ENCODE measurements around the gene WDR91. TPM values are rescaled to one million over a fixed set of nuclear protein-coding genes. Genes with fewer than 3 reads are reported as not detected.

The WDR91 gene
- polyA plus RNA-seq, 2 of the 4 experiments (the other 2 are of a cell fraction), result 5.1 to 5.3 TPM

- no peak for DNase-seq (ENCODE audit: low read depth in 1 of 2, low spot score in 1 of 2)
- Histone ChIP-seq H3K27ac (peak overlapping the region; percentile 73 to 75), H3K9me3 (peaks cover 45% of the 10 kb centered on the region), H3K4me3 (no peak overlapping the region), H3K4me2 (peak overlapping the region; percentile 53), H3K4me1 (peaks cover 17% of the 10 kb centered on the region)
- no peak for ATAC-seq
- FAIRE-seq, result no peak
- TF ChIP-seq FOSB (CRISPR knock-in tag; IDR thresholded peaks at IDR 0.05) (no peak), CHD2 (IDR thresholded peaks at IDR 0.05; ENCODE audit: low read length, partially characterized antibody) (no peak)
- WGBS (ENCODE audit: missing lambda C conversion rate), result 93% methylated on average over 2 of the region's 2 CpGs
- CTCF ChIA-PET, result interaction anchor here (2.1 to 4.5 kb wide), 2 partner anchors 8 to 10 kb away, joined by 4 to 31 read pairs; partner anchors contain the start of gene CYREN
- POLR2A ChIA-PET, result no interaction called here
Measured at GRCh38 chr7:135159359-135160085, 51.8 kb downstream of the WDR91 start.

DNA sequence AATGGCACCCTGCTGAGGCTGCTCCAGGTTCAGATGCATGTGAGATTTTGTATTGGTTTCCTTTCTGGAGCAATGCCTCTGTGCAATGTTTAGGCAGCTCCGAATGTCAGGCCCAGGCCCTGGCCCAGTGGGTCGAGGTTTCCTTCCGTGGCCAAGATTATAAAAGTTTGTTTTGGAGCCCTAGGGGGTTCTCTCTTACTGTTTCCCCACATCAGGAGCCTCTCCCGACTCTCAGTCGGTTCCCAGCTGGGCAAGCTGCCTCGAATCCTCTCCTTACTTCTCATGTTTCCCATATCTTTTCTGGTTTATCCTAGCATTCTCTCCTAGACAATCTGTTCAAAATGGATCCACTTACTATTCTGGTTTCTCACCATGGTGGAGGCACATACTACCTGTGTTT, 52.5 kb downstream of the WDR91 start:
- Histone ChIP-seq H3K4me2 (no peak overlapping the region), H3K4me1 (peaks cover 17% of the 10 kb centered on the region), H3K27ac (no peak overlapping the region), H3K9me3 (peaks cover 45% of the 10 kb centered on the region), H3K4me3 (no peak overlapping the region)
- WGBS (ENCODE audit: missing lambda C conversion rate), result 87% methylated on average over 6 of the region's 6 CpGs
- DNase-seq (ENCODE audit: low read depth in 1 of 2, low spot score in 1 of 2) (no peak), FAIRE-seq (no peak), ATAC-seq (no peak)
- POLR2A ChIA-PET, result no interaction called here
- no peak for TF ChIP-seq ESRRA (IDR thresholded peaks at IDR 0.05; ENCODE audit: borderline replicate concordance, low read length)
- TF ChIP-seq SMC3 (IDR thresholded peaks at IDR 0.05), result no peak
- no peak for TF ChIP-seq HOXB13 (CRISPR knock-in tag; IDR thresholded peaks at IDR 0.05; ENCODE audit: low read depth)
- TF ChIP-seq, protein P1, sequence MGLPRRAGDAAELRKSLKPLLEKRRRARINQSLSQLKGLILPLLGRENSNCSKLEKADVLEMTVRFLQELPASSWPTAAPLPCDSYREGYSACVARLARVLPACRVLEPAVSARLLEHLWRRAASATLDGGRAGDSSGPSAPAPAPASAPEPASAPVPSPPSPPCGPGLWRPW (IDR thresholded peaks at IDR 0.05), result no peak
- no peak for TF ChIP-seq CHD4 (IDR thresholded peaks at IDR 0.05; ENCODE audit: borderline replicate concordance)
- TF ChIP-seq HEYL (CRISPR knock-in tag; IDR thresholded peaks at IDR 0.05), result no peak
- TF ChIP-seq RAD21 (conservative IDR thresholded peaks at IDR 0.05 in 1 of 2, IDR thresholded peaks at IDR 0.05 in 1 of 2), result no peak
- TF ChIP-seq EHMT2 (IDR thresholded peaks at IDR 0.05; ENCODE audit: low read depth), result no peak
- no peak for TF ChIP-seq JUN (IDR thresholded peaks at IDR 0.05)
- no peak for TF ChIP-seq HOXB5 (CRISPR knock-in tag; IDR thresholded peaks at IDR 0.05)
- TF ChIP-seq CHD2 (IDR thresholded peaks at IDR 0.05; ENCODE audit: low read length, partially characterized antibody), result no peak
- no peak for TF ChIP-seq RCOR1 (IDR thresholded peaks at IDR 0.05; ENCODE audit: low read depth, low read length)
- TF ChIP-seq, protein P2, sequence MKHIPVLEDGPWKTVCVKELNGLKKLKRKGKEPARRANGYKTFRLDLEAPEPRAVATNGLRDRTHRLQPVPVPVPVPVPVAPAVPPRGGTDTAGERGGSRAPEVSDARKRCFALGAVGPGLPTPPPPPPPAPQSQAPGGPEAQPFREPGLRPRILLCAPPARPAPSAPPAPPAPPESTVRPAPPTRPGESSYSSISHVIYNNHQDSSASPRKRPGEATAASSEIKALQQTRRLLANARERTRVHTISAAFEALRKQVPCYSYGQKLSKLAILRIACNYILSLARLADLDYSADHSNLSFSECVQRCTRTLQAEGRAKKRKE (CRISPR knock-in tag; IDR thresholded peaks at IDR 0.05; ENCODE audit: low read depth), result no peak
- CTCF ChIA-PET, result interaction anchor here (4.5 kb wide), 1 partner anchor 11 kb away, joined by 31 read pairs; the partner anchor contains the start of gene CYREN

DNA sequence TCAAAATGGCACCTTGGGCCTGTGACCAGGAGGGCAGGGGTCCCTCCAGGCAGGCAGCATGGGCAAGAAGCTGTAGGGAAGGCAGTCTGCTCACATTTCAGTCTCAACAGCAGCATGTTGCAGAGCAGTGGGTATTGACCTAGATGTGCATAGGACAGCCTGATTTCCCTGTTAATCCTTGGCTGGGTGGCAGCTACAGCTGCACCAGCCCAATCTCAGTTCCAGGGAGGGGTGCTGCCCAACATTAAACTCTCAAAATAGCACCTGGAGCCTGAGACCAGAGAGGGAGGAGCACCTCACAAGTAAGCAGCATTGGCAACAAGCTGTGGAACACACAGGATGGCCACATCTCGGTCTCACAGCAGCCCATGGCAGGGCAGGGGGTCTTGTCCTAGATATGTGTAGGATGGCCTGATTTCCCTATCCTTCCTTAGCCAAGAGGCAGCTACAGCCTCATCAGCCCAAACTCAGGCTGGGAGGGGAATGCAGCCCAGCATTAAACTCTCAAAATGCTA, 53.1 kb downstream of the WDR91 start:
- DNase-seq (ENCODE audit: low read depth in 1 of 2, low spot score in 1 of 2) (no peak), FAIRE-seq (no peak), ATAC-seq (no peak)
- peaks cover 17% of the 10 kb centered on the region for H3K4me1 ChIP-seq
- H3K4me2 ChIP-seq, result no peak overlapping the region
- no peak overlapping the region for H3K27ac ChIP-seq
- ChIA-PET CTCF (interaction anchor here (0.6 to 4.5 kb wide), 3 partner anchors 10 to 17 kb away, joined by 3 to 31 read pairs (median 5); partner anchors contain the start of genes CYREN and TMEM140), POLR2A (no interaction called here)
- peaks cover 45% of the 10 kb centered on the region for H3K9me3 ChIP-seq
- H3K4me3 ChIP-seq, result no peak overlapping the region
- TF ChIP-seq TFCP2L1 (CRISPR knock-in tag; IDR thresholded peaks at IDR 0.05), result no peak
- TF ChIP-seq, protein P1 (IDR thresholded peaks at IDR 0.05), result no peak
- TF ChIP-seq EP300 (IDR thresholded peaks at IDR 0.05), result no peak
- no peak for TF ChIP-seq KDM5A (IDR thresholded peaks at IDR 0.05)
- TF ChIP-seq NPAS2 (CRISPR knock-in tag; IDR thresholded peaks at IDR 0.05; ENCODE audit: borderline replicate concordance), result no peak
- no peak for TF ChIP-seq MAZ (IDR thresholded peaks at IDR 0.05; ENCODE audit: borderline replicate concordance, low read depth, low read length)
- no peak for TF ChIP-seq USF2 (IDR thresholded peaks at IDR 0.05)
- TF ChIP-seq RARB (CRISPR knock-in tag; IDR thresholded peaks at IDR 0.05), result no peak
- TF ChIP-seq, protein P3, sequence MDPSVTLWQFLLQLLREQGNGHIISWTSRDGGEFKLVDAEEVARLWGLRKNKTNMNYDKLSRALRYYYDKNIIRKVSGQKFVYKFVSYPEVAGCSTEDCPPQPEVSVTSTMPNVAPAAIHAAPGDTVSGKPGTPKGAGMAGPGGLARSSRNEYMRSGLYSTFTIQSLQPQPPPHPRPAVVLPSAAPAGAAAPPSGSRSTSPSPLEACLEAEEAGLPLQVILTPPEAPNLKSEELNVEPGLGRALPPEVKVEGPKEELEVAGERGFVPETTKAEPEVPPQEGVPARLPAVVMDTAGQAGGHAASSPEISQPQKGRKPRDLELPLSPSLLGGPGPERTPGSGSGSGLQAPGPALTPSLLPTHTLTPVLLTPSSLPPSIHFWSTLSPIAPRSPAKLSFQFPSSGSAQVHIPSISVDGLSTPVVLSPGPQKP (IDR thresholded peaks at IDR 0.05; ENCODE audit: low read depth, low read length), result no peak
- TF ChIP-seq RFX5 (IDR thresholded peaks at IDR 0.05), result no peak
- TF ChIP-seq JUNB (IDR thresholded peaks at IDR 0.05), result no peak
- no peak for TF ChIP-seq ZFP36 (IDR thresholded peaks at IDR 0.05; ENCODE audit: borderline replicate concordance, partially characterized antibody)
- no peak for TF ChIP-seq GATA3 (IDR thresholded peaks at IDR 0.05; ENCODE audit: borderline replicate concordance)
- WGBS (ENCODE audit: missing lambda C conversion rate), result 83% methylated on average over 1 of the region's 1 CpG
